HG03175 (cell line): Measurements from ENCODE around the gene GADD45B.

ENCODE experiments used
- ATAC-seq: cut with Tn5 transposase; IDR thresholded peaks from one replicate; pipeline ENCODE4 v1.9.1; 2021; ENCODE audit warnings: mild to moderate bottlenecking, moderate library complexity; ENCODE audit not compliant: unreplicated experiment

The GADD45B gene

GRCh38 chr19:2475702-2476450 lies at the start of gene GADD45B:
GADD45B (plus strand) TSS chr19:2476127; CDS start chr19:2476359, 232 bp downstream.
- peak; percentile 44 for ATAC-seq

DNA sequence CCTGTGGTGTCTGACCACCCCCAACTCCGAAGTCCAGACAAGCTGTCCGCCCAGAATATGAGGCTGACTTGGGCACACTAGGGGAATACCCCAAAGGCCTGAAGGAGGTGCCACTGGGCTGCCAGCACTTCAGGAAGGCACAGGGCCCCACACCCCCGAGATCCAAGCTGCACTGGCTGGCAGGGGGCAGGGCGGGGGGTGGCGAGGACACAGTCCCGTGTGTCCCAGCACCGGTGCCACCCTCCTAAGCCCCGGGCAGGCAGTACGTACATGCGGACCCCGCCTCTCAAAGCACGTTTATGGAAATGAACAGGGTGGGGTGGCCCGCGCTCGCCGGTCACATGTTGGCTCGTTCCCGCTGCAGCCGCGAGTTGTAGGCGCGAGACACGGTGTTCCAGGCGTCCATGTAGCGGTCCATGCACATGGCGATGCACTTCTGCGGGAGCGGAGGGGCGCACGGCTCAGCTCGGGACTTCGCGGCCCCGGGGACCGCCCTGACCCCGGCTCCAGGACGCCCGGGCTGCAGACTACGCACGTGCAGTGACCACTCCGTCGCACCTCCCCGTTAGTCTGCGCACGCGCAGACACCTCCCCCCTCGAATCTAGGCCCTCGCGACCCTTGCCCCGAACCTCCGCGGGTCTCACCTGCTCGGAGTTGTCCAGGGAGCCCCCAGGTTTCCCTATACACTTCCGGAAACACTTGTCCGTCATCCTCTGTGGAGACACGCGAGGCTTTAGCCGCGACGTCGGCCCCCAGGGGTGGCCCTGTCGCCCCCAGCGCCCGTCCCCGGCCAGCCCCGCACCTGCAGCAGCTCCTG lies 49.1 kb upstream of the GADD45B start:
- peak; percentile 12 for ATAC-seq

DNA sequence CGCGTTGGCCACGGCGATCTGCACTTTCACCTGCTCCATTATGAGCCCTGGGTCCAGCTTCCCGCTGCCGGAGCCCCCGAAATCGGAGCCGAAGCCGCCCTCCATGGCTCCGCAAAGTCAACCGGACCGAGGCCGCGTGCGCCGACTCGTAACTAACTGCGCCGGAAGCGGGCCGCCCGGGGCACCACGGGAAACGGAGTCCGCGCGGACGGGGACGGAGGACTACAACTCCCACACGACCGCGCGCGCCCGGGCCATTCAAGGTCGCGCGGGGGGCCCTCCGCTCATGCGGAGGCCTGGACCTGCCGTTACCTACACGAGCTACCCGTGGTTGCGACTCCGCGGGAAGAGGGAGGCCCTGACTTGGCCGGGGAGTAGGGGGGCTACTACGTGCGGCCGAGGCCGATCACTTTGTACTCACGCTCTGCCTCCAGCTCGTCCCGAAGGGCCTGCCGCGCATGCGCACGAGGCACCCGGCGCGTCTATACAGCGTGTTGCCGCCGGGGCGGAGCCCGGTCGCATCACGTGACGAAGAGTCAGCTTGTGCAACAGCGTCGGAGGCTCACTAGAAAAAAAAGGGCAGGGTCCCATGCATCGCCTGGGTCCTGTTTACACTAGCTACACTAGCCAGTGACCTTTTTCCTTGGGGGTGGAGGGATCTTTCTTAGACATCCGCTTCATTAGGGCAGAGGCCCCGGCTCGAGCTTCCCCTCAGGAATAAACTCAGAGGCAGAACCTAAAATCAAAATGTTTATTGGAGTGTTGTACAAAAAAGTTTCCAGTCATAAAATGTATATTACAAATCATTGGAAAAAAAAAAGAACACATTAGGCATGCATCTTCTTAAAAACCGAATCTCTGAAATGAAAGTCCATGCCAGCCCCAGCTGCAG lies 48.3 kb upstream of the GADD45B start, which contains the start of gene TIMM13:
TIMM13 (minus strand) TSS at position 158 of the 892 bp plus-strand sequence; CDS start at position 105, 53 bp downstream.
- ATAC-seq, result peak; percentile 83

DNA sequence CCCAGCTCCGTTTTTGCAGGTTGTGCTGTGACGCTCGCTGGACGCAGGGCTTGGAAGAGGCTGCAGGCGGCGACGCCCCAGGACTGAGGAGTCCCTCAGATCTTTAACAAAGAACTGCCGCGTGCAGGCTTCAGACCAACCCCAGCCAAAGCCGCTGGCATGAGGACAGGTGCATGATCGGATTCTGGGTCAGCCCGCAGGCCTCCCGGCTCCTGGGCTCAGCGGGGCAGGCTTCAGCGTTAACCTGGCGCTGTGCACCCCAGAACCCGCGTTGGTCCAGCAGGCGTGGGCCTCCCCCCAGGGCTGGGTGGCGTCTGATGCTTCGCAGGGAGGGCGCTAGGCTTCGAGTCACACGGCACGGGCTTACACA lies 47.6 kb upstream of the GADD45B start:
- ATAC-seq, result no peak

- no peak for ATAC-seq
These were observed 46.9 kb upstream of the GADD45B start for GRCh38 chr19:2428756-2429711.

- no peak for ATAC-seq
These were observed 45.9 kb upstream of the GADD45B start for GRCh38 chr19:2429917-2430535.

GRCh38 chr19:2431318-2432055 lies 44.4 kb upstream of the GADD45B start:
- ATAC-seq, result no peak

DNA sequence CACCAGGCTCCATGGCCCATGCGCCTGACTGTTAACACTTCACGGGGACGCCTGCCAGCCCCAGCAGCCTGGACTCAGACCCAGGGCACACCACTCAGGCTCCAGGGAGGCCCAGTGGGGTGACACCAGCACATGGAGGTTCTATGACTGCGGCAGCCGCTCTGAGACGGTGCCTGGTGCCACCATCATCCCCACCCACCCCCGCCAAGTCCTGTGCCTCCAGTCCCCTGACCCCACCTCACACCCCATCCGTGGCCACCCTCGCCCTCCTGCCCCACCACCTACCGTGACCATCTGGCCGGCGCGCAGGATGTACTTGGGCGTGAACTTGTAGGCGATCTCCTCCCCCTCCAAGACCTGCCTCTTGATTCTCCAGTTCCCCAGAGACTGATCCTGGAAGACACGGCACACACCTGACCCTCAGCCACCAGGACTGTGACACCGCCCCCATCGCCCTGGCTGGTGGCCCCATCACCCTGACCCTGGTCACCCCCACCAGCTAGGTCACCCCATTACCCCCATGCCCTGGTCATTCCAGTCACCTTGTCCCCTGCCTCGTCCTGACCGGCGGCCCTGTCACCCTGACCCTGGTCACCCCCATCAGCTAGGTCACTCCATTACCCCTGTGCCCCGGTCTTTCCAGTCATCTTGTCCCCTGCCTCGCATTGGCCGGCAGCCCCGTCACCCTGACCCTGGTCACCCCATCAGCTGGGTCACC lies 43.6 kb upstream of the GADD45B start:
- no peak for ATAC-seq

- ATAC-seq, result no peak
These were observed 42.1 kb upstream of the GADD45B start for GRCh38 chr19:2433854-2434253.

DNA sequence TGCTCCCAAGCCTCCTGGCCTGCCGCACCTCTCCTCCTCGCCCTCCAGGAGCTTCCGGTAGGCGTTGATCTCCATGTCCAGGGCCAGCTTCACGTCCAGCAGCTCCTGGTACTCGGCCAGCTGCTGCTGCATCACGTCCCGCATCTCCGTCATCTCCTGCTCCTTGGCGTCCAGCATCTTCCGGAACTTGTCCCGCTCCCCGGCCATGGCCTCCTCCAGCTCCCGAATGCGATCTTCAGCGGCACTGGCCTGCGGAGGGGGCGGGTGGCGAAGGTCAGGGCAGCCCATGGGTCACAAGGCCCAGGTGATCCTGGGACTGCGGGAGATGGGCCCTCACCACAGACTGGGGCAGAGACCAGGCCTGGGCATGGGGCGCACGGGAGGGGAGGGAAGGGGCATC lies 41.7 kb upstream of the GADD45B start:
- no peak for ATAC-seq

- ATAC-seq, result no peak
These were observed 41.1 kb upstream of the GADD45B start for GRCh38 chr19:2434721-2435265.

GRCh38 chr19:2436384-2436783 lies 39.5 kb upstream of the GADD45B start:
- no peak for ATAC-seq

DNA sequence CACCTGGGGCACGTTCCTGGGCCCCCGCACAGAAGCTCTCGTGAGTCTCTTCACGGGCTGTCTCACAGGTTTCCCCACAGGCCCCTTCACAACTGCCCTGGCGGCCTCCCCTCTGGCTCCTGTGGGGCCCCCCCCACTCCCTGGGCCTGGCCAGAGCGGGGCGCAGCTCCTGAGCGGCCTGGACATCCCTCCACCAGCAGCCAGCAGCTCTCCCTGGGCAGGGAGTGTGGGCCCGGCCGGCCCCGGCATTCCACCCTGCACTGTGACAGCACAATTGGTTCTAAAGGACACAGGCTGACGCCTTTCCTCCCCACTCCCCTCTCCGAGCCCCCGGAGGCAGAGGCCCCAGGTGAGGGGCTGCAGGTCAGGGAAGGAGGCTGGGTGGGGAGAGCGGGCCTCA lies 39.0 kb upstream of the GADD45B start:
- ATAC-seq, result no peak

DNA sequence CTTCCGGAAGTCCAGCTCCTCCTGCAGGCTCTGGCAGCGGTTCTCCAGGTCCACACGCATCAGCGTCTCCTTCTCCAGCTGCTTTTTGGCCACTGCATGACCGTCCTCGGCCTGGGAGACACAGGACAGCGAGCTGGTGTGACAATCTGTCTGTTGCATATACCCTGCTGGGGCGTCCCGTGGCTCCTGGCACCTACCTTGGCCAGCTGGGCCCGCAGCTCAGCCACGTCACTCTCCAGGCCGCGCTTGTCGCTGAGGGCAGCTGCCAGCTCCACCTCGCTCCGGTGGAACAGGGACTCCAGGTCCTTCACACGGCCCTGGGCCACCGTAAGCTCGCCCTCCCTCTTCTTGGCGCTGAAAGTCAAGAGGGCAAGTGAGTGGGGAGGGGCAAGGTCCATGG lies 37.7 kb upstream of the GADD45B start:
- ATAC-seq, result no peak

DNA sequence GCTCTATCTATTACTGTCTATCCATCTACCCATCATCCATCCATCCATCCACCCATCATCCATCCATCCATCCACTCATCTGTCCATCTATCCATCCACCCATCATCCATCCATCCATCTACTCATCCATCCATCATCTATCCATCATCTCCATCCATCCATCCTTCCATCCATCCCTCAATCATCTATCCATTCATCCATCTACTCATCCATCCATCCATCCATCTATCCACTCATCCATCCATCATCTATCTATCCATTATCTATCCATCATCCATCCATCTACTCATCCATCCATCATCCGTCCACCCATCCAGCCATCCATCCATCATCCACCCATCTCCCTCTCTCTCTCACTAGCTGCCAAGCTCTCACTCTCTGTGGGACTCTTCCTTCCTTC lies 35.4 kb upstream of the GADD45B start:
- no peak for ATAC-seq

DNA sequence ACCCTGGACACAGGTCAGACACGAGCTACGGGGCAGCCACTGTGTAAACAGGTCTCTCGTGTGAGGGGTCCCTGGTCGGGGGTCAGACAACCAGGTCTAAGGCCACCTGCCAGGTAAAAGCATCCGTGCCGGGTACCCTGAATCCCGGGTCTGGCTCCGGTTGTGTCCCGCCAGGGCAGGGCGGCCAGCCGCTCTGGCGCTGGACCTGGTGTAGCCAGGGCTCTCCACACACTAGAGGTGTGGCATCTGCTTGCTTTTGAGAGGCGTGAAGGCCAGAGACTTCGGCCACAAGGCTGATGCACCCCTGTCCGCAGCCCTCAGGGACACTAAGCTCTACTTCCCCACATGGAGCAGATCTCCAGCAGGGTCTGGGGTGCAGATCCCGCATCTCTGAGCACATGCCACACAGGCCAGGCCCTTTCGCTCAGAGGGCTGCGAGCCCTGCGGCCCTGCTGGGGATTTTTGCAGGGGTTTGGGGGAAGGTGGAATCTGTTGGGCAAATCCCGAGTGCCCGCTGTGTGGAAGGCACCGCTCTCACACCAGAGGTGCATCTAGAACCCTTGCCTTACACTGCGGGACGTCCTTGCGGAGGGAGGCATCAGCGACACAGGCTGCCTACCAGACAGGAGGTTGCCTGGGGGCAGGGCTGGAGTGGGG lies 34.7 kb upstream of the GADD45B start:
- no peak for ATAC-seq

DNA sequence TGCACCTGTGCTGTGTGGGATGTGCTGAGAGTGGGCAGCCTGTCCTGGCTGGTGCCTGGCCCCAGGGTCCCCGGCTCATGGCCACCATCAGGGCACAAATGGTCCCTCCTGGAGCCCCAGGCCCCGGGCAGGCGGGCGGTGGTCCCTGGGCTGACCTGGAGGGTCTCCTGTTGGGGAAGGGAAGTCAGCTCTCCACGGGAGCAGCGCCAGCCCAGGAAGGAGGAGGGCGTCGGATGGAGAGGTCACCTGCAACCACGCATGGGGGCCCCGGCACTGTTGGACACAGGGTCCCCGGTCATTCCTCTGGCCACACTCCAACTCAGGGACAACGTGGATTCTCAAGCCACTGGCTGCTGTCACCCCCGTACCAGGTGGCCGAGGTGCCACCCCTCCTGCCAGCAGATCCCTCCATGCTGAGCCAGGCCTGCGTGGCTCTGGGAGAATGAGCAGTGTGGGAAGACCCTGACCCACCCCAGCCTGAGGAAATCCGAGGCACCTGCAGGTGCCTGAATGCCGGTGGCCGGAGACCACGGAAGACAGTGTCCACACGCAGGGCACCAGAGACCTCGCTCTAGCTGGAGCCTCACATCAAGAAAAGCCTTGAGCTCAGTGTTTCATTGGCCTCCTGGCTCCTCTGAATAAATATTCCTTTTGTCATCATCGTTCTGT lies 32.7 kb upstream of the GADD45B start:
- ATAC-seq, result no peak
